NCI-H1417 treated with DMSO at 0.1 percent for 48 hours (cell line): Measurements from ENCODE around the gene GMFB.

Experiments
- DNase-seq: peaks from one replicate; lab custom pipeline; 2025; lab: John Stamatoyannopoulos, UW

The GMFB gene

DNA sequence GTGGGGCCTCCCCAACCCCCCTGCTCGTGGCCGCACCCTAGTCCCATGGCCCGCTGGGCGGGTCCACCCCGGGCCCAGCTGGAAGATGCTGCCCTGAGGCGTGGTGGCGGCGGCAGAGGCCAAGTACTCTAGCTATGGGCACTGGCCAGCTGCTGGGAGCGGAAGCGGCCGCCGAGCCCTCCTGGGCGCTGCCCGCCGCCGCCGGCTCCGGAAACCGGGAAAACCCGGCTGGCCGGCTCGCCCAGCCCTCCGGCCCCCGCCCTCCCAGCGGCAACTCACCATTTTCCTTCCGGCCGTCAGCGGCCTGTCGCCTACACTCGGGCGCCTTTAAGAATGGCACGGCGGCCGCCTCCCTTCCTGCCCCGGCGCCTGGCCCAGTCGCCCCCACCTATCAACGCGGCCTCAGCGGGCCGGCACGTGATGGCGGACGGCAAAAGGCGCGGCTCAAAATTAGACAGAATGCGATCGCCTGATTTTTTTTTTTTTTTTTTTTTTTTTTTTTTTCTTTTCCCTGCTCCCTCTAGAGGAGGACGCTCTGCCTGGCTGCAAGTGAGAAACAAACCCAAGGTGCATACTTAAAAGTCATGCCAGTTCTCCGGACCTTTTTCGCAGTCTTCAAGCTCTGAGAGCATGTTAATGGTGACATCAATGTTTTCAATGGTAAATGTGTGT, at the start of gene GMFB:
GMFB (minus strand) TSS at position 335 of the 672 bp plus-strand sequence; CDS start at position 282, 53 bp downstream.
- peak; percentile 84 for DNase-seq

DNA sequence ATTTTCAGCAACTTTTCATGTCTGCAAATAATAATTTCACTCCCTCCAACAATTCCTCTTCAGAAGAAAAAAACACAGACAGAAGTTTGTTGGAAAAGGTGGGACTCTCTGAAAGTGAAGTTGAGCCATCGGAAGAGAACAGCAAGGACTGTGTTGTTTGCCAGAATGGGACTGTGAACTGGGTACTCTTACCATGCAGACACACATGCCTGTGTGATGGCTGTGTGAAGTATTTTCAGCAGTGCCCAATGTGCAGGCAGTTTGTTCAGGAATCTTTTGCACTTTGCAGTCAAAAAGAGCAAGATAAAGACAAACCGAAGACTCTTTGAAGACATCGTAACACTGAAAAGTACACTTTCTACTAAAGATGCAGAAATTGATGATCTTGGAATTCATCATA, 49.3 kb upstream of the GMFB start:
- no peak for DNase-seq

DNA sequence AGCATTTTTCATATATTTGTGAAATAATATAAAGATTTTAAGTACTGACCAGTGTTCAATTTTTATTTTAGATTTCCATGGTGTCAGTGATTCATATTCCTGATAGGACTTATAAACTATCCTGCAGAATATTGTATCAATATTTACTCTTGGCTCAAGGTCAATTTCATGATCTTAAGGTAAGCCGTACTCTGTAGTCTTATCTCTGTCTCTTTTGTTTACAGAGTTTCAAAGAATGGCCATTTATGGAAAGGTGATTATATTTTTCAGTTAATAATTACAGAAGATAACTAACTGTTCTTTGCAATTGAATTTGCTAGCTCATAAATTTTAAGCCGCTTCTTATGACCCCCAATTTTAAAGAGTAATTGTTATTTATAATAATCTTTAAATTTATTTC, 48.9 kb upstream of the GMFB start:
- DNase-seq = no peak

DNA sequence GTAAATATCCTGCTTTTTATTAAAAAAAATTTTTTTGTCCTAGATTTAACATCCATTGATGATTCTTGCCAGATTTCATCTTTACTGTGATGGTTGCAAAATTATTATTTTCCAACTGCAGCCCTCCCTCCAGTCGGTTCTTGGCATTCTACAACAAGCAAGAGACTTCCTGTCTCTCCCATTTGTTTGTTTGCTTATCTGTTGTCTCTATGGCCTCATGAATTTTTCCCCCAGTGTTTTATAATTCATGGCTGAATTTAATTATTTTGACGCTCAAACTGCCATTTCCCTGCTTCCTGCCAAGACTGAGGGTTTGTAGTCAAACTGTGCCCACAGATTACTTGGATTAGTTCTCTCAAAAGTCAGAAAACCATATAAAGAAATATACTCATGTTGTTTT, 46.9 kb upstream of the GMFB start:
- DNase-seq = no peak

DNA sequence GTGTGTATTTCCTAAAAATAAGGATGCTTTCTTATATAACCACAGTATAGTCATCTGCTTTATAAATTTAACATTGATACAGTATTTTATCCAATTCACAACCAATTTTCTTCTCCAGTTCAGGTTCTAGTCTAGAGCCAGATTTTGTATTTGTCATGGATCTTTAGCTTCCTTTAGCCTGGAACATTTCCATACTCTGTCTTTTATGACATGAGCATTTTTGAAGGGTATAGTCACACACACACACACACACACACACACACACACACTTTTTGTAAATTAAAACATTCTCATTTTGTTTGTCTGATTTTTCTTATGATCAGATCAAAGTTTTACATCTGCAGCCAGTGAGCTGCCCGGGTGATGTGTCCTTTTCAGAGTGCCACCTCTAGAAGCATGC, 46.3 kb upstream of the GMFB start:
- DNase-seq = no peak

DNA sequence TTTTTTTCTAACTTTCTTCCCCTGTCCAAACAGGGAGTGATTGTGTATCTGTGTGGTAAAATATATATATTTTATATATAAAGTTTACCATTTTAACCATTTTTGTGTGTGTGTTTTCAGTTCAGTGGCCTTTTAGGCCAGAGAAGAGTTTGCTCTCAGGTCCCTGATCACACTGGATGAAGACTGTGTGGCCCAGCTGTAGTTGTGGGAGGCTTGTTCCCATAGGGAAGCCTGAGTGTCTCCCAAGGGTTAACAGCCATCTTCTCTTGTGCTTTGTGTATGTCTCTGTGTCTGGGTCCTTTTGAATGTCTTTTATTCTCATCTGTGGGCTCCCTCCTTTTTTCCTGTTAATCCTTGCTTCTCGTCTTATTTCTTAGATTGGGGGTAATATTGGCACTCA, 44.3 kb upstream of the GMFB start:
- DNase-seq = no peak

DNA sequence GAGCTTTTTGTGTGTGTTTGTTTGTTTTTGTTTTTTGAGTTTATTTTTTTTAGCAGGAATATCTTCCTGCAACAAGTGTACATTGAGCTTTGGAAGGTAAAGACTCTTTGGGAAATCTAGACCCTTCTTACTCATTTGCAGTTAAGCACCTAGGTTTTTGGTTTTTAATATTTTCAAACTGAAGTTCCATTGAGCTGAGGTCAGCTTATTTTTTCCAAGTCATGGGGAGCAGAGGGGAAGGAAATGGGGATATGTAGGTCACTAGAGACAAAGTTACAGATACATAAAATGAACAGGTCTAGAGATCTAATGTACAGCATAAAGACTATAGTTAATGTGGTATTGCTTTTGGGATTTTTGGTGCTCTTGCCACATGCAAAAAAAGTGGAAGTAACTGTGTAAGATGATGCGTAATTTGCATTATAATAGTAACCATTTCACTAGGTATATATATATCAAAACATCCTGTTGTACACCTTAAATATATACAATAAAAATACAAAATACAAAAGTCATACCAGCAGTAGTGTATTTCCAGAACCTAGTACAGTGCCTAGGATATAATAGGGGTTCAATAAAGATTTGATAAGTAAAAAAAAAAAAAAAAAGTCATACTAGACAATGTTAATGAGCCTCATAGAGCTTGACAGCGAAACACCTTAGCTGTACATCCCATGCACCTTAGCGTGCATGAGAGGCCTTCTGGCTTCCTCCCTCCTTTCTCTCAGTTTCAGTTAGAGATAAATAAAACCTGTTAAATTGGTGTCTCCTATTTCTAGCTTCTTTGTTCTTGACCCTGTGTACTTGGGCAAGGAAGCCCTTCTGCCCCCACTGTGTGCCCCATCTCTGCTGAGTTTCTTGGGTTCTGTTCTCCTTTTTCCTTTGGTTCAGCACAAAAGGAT, 43.6 kb upstream of the GMFB start:
- DNase-seq = no peak

DNA sequence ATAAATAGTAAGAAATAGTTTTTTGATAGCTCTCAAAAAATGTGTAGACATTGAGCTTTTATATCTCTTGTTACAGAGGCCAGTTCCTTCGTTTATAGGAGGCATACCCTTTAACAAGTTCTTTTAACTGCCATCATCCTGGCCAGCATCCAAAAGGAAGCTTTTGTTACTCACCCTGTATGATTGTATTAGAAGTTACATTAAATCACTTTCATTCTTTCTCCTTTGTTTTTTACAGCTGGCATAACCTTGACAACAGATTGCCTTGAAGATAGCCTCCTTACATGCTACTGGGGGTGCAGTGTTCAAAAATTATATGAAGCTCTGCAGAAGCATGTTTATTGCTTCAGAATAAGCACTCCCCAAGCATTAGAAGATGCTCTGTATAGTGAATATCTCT, 41.0 kb upstream of the GMFB start:
- no peak for DNase-seq

DNA sequence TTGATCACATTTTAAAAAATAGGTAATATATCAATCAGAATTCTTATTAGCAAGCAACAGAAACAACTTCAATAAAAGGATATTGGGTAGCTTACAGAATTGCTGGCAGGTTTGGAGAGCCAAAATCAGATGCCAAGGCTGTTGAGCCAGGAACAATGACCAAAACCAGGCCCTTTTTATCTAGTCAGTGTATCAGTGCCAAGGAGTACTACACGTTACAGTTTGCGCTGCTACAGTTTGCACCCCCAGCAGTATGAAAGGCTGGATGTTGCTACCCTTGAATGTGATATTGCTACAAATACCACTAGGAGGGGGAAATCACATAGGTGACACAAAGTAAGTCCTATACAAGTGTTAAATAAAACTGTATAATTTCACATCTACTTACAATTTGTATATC, 40.2 kb upstream of the GMFB start:
- no peak for DNase-seq

DNA sequence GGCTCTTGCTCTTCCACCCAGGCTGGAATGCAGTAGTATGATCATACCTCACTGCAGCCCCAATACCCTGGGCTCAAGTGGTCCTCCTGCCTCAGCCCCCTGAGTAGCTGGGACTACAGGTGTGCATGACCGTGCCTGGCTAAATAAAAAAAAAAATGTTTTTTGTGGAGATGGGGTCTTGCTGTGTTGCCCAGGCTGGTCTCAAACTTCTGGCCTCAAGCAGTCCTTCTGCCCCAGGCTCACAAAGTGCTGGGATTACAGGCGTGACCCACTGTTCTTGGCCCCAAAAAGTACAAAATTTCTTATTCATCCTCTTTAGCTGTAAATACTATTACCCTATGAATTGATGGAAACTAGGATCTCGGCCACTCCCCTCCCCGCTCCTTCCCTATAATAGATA, 35.6 kb upstream of the GMFB start:
- no peak for DNase-seq

DNA sequence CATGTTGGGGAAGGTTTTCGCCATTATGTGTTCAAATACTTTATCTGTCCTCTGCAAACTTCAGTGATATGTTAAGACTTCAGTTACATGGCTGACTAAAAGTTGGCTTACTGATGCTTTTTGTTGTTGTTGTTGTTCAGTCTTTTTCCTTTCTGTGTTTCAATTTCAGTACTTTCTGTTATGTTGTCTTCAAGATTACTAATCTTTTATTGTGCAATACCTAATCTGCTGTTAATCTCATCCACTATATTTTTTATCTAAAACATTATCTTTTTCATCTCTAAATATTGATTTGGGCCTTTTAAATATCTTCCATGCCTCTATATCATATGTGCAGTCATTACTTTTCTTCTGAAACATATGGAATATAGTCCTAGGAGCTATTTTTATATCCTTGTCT, 27.9 kb upstream of the GMFB start:
- DNase-seq = no peak

DNA sequence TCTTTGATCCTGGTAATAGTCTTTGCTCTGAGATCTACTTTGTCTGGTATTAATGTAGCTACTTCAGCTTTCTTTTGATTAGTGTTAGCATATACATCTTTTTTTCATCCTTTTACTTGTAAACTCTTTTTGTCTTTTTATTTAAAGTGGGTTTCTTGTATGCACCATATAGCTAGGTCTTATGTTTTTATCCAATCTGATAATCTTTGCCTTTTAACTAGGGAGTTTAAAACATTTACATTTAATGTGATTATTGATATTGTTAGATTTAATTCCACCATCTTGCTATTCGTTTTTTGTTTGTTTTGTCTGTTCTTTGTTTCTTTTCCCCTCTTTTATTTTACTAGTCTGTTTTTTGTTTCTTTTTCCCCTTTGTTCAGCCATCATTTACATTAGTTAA, 26.9 kb upstream of the GMFB start:
- DNase-seq = no peak

DNA sequence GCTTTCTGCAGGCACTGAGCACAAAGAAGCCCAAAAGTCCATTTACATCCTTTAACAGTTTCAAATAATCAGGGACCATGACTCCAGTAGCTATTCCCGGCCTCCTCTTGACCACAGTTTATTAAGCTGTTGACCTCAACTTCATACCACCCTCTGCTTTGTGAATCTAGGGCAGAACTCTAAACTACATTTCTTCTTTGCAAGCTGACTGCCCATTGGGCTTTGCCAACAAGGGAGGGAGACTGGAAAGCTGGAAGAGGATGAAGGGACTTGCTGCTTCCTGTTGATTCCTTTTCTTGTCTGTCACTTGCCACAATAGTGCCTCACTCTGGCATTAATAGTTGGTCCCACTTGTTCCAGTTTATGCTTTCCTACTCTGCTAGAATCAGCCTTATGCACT, 23.6 kb upstream of the GMFB start:
- no peak for DNase-seq

DNA sequence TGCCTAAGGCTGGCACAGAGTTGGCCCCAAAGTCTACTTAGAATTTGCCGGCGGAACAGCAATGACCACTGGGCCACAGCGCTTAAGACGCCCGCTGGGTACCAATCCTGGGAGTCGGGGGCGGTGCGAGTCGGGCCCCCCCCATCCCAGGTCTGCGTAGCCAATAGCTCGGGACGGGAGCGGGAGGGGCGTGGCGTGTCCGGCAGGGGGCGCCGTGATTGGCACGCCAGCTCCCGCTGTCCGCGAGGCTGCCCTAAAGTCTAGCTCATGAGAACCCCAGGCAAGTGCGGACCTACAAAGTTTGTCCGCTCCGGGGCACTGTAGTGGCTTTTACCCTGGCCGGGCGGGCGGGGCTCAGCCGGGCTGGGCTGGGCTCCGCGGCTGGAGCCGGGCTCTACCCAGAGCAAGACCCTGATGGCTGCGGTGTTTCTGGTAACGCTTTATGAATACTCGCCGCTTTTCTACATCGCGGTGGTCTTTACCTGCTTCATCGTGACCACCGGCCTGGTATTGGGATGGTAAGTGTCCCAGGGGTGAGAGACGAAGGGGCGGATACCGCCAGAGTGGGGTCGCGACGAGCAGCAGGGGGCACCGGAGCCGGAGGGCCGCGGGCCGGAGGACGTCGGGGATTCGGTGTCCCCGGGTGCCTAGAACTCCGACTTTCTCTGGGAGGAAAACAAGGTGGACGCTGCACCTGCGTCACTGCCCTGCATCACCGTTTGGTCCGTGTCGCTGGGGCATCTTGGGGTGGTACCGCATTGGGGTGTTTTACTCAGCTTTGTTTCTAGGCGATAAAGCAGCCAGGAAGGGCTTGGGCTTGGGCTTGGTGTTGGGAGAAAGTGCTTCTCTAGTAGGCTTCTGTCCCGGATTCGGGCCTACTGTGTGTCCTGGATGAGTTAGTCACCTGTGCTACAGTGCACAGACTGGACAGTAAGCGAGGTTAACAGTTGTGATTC, 21.0 kb upstream of the GMFB start, which contains the start of gene CGRRF1:
CGRRF1 (plus strand) TSS at position 361 of the 956 bp plus-strand sequence; CDS start at position 415, 54 bp downstream.
- peak; percentile 91 for DNase-seq

DNA sequence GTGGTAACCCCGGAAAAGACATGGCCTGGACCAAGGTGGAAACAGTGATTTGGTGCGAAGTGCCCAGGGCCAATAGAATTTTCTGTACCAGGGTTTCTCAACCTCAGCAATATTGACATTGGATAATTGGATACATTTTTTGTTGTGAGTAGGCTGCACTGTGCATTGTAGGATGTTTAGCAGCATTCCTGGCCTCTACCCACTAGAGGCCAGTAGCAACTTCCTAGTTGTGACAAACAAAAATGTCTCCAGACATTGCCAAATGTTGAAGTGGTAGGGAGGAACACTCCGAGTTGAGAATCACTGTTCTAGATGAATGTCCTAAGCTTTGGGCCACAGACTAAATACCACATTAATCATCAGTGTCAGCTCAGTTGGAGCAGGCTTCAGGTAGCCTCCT, 14.7 kb upstream of the GMFB start:
- DNase-seq = no peak

DNA sequence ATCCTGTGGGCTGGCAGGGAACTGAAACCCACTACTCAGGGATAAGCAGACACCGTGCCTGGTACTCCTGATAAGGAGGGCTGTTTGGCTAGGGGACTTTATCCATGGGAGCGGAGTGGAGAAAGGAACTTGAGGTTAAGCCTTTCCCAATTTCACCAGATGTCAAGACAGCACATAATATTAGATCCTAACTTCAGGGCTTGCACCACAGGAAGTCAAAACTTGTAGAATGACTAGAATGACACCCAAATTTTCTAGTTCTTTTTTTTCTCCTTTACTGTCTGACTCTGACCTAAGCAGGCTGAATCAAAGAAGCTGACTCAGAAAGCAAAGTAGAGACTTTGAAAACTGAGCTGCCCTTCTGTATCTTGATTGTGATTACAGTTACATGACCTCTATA, 13.8 kb upstream of the GMFB start:
- no peak for DNase-seq

DNA sequence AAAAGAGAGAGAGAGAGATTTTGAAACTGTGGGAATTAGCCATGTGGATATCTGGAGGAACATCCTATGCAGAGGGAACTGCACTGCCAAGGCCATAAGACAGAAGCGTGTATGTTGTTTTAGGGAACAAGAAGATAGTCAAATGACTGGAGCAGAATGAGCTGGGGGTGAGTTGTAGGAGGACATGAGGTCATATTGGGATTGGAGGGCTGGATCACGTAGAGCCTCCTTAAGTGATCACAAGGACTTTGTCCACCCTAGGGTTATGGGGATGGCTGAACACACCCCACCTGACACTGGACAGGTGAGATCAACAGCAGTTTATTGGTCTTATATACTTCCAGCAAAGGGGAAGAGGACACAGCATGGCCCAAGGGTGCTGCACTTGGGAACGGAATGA, 12.7 kb upstream of the GMFB start:
- DNase-seq = no peak

DNA sequence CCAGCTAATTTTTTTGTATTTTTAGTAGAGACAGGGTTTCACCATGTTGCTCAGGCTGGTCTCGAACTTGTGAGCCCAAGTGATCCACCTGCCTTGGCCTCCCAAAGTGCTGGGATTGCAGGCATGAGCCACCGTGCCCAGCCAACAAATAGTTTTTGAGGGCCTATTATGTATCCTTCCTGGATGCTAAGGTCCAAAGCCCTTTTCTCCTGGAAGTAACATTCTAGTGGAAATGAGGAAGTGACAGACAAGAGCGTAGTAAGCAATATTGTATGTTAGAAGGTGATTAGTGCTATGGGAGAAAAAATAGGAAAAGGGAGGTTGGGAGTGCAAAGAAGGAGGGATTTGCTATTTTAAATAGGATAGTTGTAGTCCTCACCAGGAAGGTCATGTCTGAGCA, 12.0 kb upstream of the GMFB start:
- DNase-seq = no peak

DNA sequence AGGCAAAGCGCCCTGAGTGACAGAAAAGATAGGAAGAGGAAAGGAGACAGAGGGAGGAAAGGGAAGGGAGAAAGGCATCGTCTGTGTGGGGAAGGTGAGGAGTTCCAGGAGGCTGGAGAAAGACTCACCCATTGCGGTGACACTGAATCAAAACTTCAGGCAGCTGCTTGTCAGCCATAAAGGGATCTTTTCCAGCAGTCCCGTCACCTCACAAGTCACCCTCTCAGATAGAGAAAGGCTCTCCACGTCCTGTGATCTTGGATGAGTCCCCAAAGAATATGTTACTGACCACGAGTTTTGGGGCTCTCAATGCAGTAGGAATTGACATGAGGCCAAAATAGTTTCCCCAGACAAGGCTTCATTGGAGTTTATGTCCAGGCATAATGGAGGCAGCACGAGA, 9.8 kb upstream of the GMFB start:
- no peak for DNase-seq

DNA sequence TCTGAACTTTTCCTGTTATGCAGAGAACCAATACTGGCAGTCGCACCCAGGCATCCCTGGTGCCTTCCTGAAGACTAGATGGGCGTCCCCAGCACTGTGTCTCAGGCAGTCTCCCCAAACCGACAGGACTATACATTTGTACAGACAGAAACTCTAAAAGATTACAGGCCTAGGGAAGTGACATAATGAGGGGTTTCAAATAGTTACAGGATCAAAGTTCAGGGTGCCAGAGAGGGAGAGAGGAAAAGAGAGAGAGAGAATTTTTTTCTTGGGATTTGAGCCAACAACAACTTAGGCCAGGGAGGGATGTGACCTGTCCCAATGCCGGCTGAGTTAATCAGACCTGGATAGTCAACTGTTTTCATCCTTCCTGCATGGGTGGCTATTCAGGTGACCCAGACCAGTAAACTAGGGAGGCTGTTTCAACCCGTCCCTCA, 9.3 kb upstream of the GMFB start:
- DNase-seq = no peak

DNA sequence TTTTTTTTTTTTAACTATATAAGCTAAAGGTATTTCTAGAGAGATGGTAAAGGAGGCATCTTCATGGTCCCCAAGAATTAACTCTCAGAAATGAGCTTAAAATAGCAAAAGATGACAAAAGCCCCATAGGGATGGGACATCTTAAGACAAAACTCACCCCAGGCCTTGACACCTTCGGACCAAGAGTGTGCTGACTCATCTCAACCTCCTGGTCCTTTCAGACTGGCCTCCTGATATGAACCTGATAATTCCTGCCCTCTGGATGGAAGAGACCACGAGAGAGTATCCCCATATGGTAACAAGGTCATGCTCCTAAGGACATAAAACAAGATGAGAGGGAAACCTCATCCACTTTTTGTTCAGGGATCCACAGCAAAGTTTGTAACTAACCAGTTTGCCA, 8.4 kb upstream of the GMFB start:
- no peak for DNase-seq

DNA sequence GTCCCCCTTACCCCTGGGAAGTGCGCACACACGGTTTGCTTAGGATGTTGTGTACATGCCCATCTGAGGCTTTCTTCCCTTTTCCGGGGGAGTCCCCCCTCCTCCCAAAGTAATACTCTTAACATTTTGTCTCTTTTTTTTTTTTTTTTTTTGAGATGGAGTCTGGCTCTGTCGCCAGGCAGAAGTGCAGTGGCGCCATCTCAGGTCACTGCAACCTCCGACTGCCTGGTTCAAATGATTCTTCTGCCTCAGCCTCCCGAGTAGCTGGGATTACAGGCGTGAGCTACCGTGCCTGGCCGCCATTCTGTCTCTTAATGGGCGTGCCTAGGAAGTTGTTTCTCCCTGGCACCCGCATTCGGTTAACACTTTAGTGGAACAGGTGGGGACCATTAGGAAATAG, 4.5 kb upstream of the GMFB start:
- no peak for DNase-seq
